Tibial artery (tissue), 4 donors: ENCODE results near the gene SNW1.
A peak's percentile ranks its signal among the peaks of the same experiment; 100 is the strongest.
"Not testable (repeated sequence)": the region's sequence is repeated elsewhere in the genome, so short reads cannot be mapped to it uniquely, and the experiment has no call there.

Experiments used
- DNase-seq, 2 donors: peaks; one replicate each; pipeline ENCODE4 v3.0.0-alpha.2; 2019
- H3K27ac ChIP-seq, 2 donors: fragments of 200-600 bp; sonication (generic) in 1 of 2; 1 replicate in 1 of 2; 2 replicates in 1 of 2; pipeline ENCODE4 v1.5.1; 2018 to 2019; ENCODE audit warnings: mild to moderate bottlenecking in 1 of 2
- H3K27me3 ChIP-seq, 2 donors: fragments of 200-600 bp; sonication (generic) in 1 of 2; one replicate each; pipeline versions ENCODE4 v1.5.1 to v1.6.0; 2016 to 2019
- H3K36me3 ChIP-seq, 3 donors: fragments of 200-600 bp; sonication (generic) in 2 of 3; one replicate each; pipeline ENCODE4 v1.5.1; 2016 to 2019; ENCODE audit warnings: mild to moderate bottlenecking in 2 of 3
- H3K4me1 ChIP-seq, 4 donors: fragments of 200-600 bp; sonication (generic) in 2 of 4; 1 replicate in 3 of 4; 2 replicates in 1 of 4; pipeline ENCODE4 v1.5.1; 2016 to 2019
- H3K4me3 ChIP-seq, 2 donors: fragments of 200-600 bp; sonication (generic) in 1 of 2; 1 replicate in 1 of 2; 2 replicates in 1 of 2; pipeline ENCODE4 v1.5.1; 2018 to 2019; ENCODE audit warnings: mild to moderate bottlenecking in 2 of 2
- H3K9me3 ChIP-seq, 3 donors: fragments of 200-600 bp; sonication (generic) in 1 of 3; one replicate each; pipeline ENCODE4 v1.5.1; 2016 to 2019
- CTCF ChIP-seq, 2 experiments: fragments of 200-600 bp in 1 of 2; fragments of 450-650 bp in 1 of 2; IDR thresholded peaks; one replicate each; pipeline ENCODE4 v1.5.1; 2017 to 2019; ENCODE audit warnings: antibody characterized with exemption in 2 of 2, mild to moderate bottlenecking in 1 of 2, moderate library complexity in 1 of 2
- intact Hi-C: fragments of 100-400 bp; cut with DNase I; formaldehyde crosslinking; loops from one replicate; pipeline ENCODE4 v1.15.0; 2023; ENCODE audit warnings: low total_unique reads

The SNW1 gene

GRCh38 chr14:77800814-77801213 is 39.9 kb upstream of the SNW1 start:
- DNase-seq: no peak
- H3K27ac ChIP-seq: peak overlapping the region; percentile 86 to 87
- H3K27me3 ChIP-seq: no peaks in the 10 kb centered on the region
- peak overlapping the region; percentile 85 to 89 for H3K4me3 ChIP-seq
- H3K9me3 ChIP-seq: no peaks in the 10 kb centered on the region
- TF ChIP-seq CTCF (IDR thresholded peaks at IDR 0.05): no peak
- peaks cover 0 to 11% (median 3%) of the 10 kb centered on the region in 4 donors for H3K4me1 ChIP-seq
- H3K36me3 ChIP-seq: no peaks in the 10 kb centered on the region
- intact Hi-C loops: no loop called here

- Histone ChIP-seq H3K27ac (peak within 1 kb of the TSS; percentile 86 to 87), H3K36me3 (no peaks in the 10 kb centered on the region), H3K9me3 (no peaks in the 10 kb centered on the region), H3K27me3 (no peaks in the 10 kb centered on the region), H3K4me1 (peaks cover 0 to 11% (median 3%) of the 10 kb centered on the region in 4 donors), H3K4me3 (peak within 1 kb of the TSS; percentile 85 to 89)
- peak; percentile 91 to 95 for DNase-seq
- intact Hi-C loops: loop anchor here (2.0 kb wide), 1 partner anchor 37 kb away; no protein-coding TSS in a partner anchor
- TF ChIP-seq CTCF (IDR thresholded peaks at IDR 0.05): peak; percentile 50 to 51
Observed at GRCh38 chr14:77799863-77800730, 39.1 kb upstream of the SNW1 start, which contains the start of gene ADCK1. ADCK1 (plus strand) TSS chr14:77800109; CDS start chr14:77818979, 18,870 bp downstream.

GRCh38 chr14:77799456-77799855 is 38.5 kb upstream of the SNW1 start:
- Histone ChIP-seq H3K4me1 (peaks cover 0 to 11% (median 3%) of the 10 kb centered on the region in 4 donors), H3K4me3 (peak overlapping the region; percentile 85 to 89), H3K27ac (peak overlapping the region; percentile 86 to 87)
- not testable (repeated sequence) for DNase-seq, H3K27me3 ChIP-seq, H3K9me3 ChIP-seq, H3K36me3 ChIP-seq
- intact Hi-C loops: loop anchor here (2.0 kb wide), 1 partner anchor 37 kb away; no protein-coding TSS in a partner anchor

DNA sequence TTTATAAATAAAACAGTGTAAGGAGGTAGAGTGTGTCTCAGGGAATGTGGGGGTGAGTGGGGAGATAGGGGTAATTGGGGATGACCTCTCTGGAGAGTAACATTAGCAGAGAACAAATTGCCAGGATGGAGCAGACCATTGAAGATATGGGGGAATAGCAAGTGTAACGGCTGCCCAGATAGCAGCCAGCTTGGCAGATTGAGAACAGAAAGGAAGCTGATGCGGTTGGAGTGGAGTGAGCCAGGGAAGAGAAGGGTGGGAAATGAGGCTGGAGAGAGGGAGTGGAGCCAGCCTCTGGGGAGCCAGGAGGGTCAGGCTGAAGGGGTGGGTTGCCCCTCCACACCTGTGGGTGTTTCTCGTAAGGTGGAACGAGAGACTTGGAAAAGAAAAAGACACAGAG is 33.4 kb upstream of the SNW1 start:
- Histone ChIP-seq H3K27me3 (peaks cover 0 to 2% of the 10 kb centered on the region in 2 donors), H3K9me3 (no peaks in the 10 kb centered on the region), H3K27ac (no peak overlapping the region), H3K36me3 (no peaks in the 10 kb centered on the region), H3K4me1 (peaks cover 0 to 2% (median 0%) of the 10 kb centered on the region in 4 donors), H3K4me3 (no peak overlapping the region)
- intact Hi-C loops: no loop called here
- no peak for DNase-seq
- TF ChIP-seq CTCF (IDR thresholded peaks at IDR 0.05): no peak

- H3K9me3 ChIP-seq, H3K4me1 ChIP-seq, DNase-seq, intact Hi-C loops, H3K27me3 ChIP-seq, H3K4me3 ChIP-seq, H3K36me3 ChIP-seq, H3K27ac ChIP-seq: not testable (repeated sequence)
Observed at GRCh38 chr14:77793255-77793654, 32.3 kb upstream of the SNW1 start.

- Histone ChIP-seq H3K27ac (no peak overlapping the region), H3K9me3 (no peaks in the 10 kb centered on the region), H3K4me1 (no peaks in the 10 kb centered on the region), H3K36me3 (no peaks in the 10 kb centered on the region), H3K4me3 (no peak overlapping the region), H3K27me3 (peaks cover 0 to 2% of the 10 kb centered on the region in 2 donors)
- intact Hi-C loops: no loop called here
- TF ChIP-seq CTCF (IDR thresholded peaks at IDR 0.05): no peak
- peak in 1 of 2 donors; percentile 3 for DNase-seq
Observed at GRCh38 chr14:77791225-77791600, 30.3 kb upstream of the SNW1 start.
